HCT116 (cell line): ENCODE results near the gene TRMT11. TPM values are rescaled to one million over a fixed set of nuclear protein-coding genes. Genes with fewer than 3 reads are reported as not detected.
A peak's percentile ranks its signal among the peaks of the same experiment; 100 is the strongest.

Experiments used
- ATAC-seq: fragments of 200-7000 bp; cut with Tn5 transposase; 2 replicates; pipeline ENCODE4 v1.9.1; 2020; ENCODE audit warnings: mild to moderate bottlenecking, moderate library complexity
- BruUV-seq: library from RNA; stranded (reverse); fragments of 400-500 nt; replicated peaks from 2 replicates; lab custom pipeline; 2021; lab: Mats Ljungman, UMichigan
- CTCF ChIA-PET: fragments of 300-600 bp; sonication (Branson Sonifier 250); formaldehyde crosslinking; loops from one replicate; lab custom pipeline; 2021; ENCODE audit warnings: antibody characterized with exemption; lab: Charles Lee
- POLR2A ChIA-PET: fragments of 300-600, 350-600 bp; sonication (Branson Sonifier 250); formaldehyde crosslinking; loops from one replicate; lab custom pipeline; 2021; ENCODE audit warnings: antibody characterized with exemption; lab: Charles Lee
- RAD21 ChIA-PET, 2 experiments: fragments of 300-600 bp; sonication (Branson Sonifier 250); formaldehyde crosslinking; loops; one replicate each; lab custom pipeline; 2023; ENCODE audit warnings: low total read pairs in 2 of 2; ENCODE audit not compliant: uncharacterized antibody in 2 of 2, unreplicated experiment in 2 of 2, low non-redundant PET in 1 of 2; lab: Charles Lee
- DNase-seq: peaks from one replicate; pipeline ENCODE4 v3.0.0-alpha.2; 2010; ENCODE audit warnings: low read depth, low spot score
- H2AFZ ChIP-seq: fragments of 200-600 bp; shearing (Covaris generic), sonication (generic); 2 replicates; pipeline ENCODE4 v1.6.1; 2017; ENCODE audit warnings: low read depth, mixed run types, mixed read lengths, antibody characterized with exemption, low read length; ENCODE audit not compliant: poor library complexity, severe bottlenecking
- H3K27ac ChIP-seq: 2 replicates; pipeline ENCODE4 v1.5.1; 2012; ENCODE audit warnings: low read depth, low read length
- H3K27me3 ChIP-seq: fragments of 200-600 bp; sonication (generic); 2 replicates; pipeline ENCODE4 v1.6.1; 2016; ENCODE audit warnings: mixed run types, low read length, mixed read lengths; ENCODE audit not compliant: insufficient read depth
- H3K36me3 ChIP-seq, 2 experiments: fragments of 200-500 bp in 1 of 2; fragments of 200-600 bp in 1 of 2; sonication (Bioruptor generic) in 1 of 2; sonication (generic) in 1 of 2; 2 replicates each; pipeline versions ENCODE4 v1.5.1 to v1.6.1; 2014 to 2016; ENCODE audit warnings: low read length in 2 of 2, inconsistent platforms in 1 of 2, mixed read lengths in 1 of 2, mixed run types in 1 of 2; ENCODE audit not compliant: insufficient read depth in 2 of 2, control insufficient read depth in 1 of 2
- H3K4me1 ChIP-seq, 2 experiments: fragments of 200-600 bp in 1 of 2; sonication (generic) in 1 of 2; 2 replicates each; pipeline versions ENCODE4 v1.5.1 to v1.6.1; 2012 to 2017; ENCODE audit warnings: low read length in 2 of 2, inconsistent platforms in 1 of 2, mild to moderate bottlenecking in 1 of 2, mixed read lengths in 1 of 2, mixed run types in 1 of 2, moderate library complexity in 1 of 2; ENCODE audit not compliant: insufficient read depth in 2 of 2, control insufficient read depth in 1 of 2
- H3K4me2 ChIP-seq: fragments of 200-600 bp; sonication (generic); 2 replicates; pipeline ENCODE4 v1.6.1; 2017; ENCODE audit warnings: mixed run types, low read length, mixed read lengths
- H3K4me3 ChIP-seq, 2 experiments: fragments of 200-600 bp in 1 of 2; sonication (generic) in 1 of 2; replicated peaks in 1 of 2; 2 replicates each; pipeline ENCODE4 v1.5.1; 2011 to 2016; ENCODE audit warnings: low read length in 2 of 2, control low read depth in 1 of 2, low read depth in 1 of 2, mild to moderate bottlenecking in 1 of 2, mixed read lengths in 1 of 2, mixed run types in 1 of 2
- H3K79me2 ChIP-seq: fragments of 200-600 bp; sonication (generic); 2 replicates; pipeline ENCODE4 v1.6.1; 2017; ENCODE audit warnings: mild to moderate bottlenecking, mixed run types, low read length, moderate library complexity, mixed read lengths; ENCODE audit not compliant: insufficient read depth
- H3K9ac ChIP-seq: fragments of 200-600 bp; sonication (generic); 2 replicates; pipeline ENCODE4 v1.6.1; 2016; ENCODE audit warnings: low read length, mixed read lengths
- H3K9me2 ChIP-seq: fragments of 200-600 bp; sonication (generic), shearing (Covaris generic); 2 replicates; pipeline ENCODE4 v1.6.1; 2017; ENCODE audit warnings: mixed run types, mild to moderate bottlenecking, moderate library complexity; ENCODE audit not compliant: insufficient read depth
- H3K9me3 ChIP-seq, 2 experiments: fragments of 200-500 bp in 1 of 2; fragments of 200-600 bp in 1 of 2; sonication (Bioruptor generic) in 1 of 2; sonication (generic) in 1 of 2; 2 replicates each; pipeline ENCODE4 v1.6.1; 2014 to 2017; ENCODE audit warnings: low read length in 2 of 2, mixed read lengths in 2 of 2, inconsistent platforms in 1 of 2, low read depth in 1 of 2, mild to moderate bottlenecking in 1 of 2, mixed run types in 1 of 2, moderate library complexity in 1 of 2; ENCODE audit not compliant: control insufficient read depth in 1 of 2, insufficient read depth in 1 of 2
- H4K20me1 ChIP-seq: fragments of 200-600 bp; sonication (generic), shearing (Covaris generic); 2 replicates; pipeline ENCODE4 v1.6.1; 2017; ENCODE audit warnings: mixed run types, mild to moderate bottlenecking, moderate library complexity; ENCODE audit not compliant: insufficient read depth
- CEBPB ChIP-seq: IDR thresholded peaks from 2 replicates; pipeline ENCODE4 v1.6.1; 2012; ENCODE audit warnings: low read depth
- EGR1 ChIP-seq: IDR thresholded peaks from 2 replicates; pipeline ENCODE4 v1.6.1; 2012; ENCODE audit warnings: low read depth
- ELF1 ChIP-seq: IDR thresholded peaks from 2 replicates; pipeline ENCODE4 v1.6.1; 2012; ENCODE audit warnings: low read depth, borderline replicate concordance
- EZH2 ChIP-seq: fragments of 200-600 bp; sonication (generic); IDR thresholded peaks from 2 replicates; pipeline ENCODE4 v1.6.1; 2017; ENCODE audit warnings: antibody characterized with exemption, mixed run types
- EZH2phosphoT487 ChIP-seq: fragments of 200-600 bp; IDR thresholded peaks from 2 replicates; pipeline ENCODE4 v1.6.1; 2018; ENCODE audit warnings: antibody characterized with exemption, borderline replicate concordance
- FOSL1 ChIP-seq: IDR thresholded peaks from 2 replicates; pipeline ENCODE4 v1.6.1; 2012; ENCODE audit warnings: low read depth
- JUND ChIP-seq: IDR thresholded peaks from 2 replicates; pipeline ENCODE4 v1.6.1; 2012
- POLR2A ChIP-seq: IDR thresholded peaks from 2 replicates; pipeline ENCODE4 v1.7.0; 2011; ENCODE audit warnings: borderline replicate concordance; ENCODE audit not compliant: insufficient read depth, insufficient read length; ENCODE audit errors: extremely low read depth
- SIN3A ChIP-seq: IDR thresholded peaks from 2 replicates; pipeline ENCODE4 v1.6.1; 2012; ENCODE audit warnings: low read depth
- SP1 ChIP-seq: IDR thresholded peaks from 2 replicates; pipeline ENCODE4 v1.6.1; 2012; ENCODE audit warnings: low read depth
- SRF ChIP-seq: IDR thresholded peaks from 2 replicates; pipeline ENCODE4 v1.6.1; 2012; ENCODE audit warnings: low read depth
- YY1 ChIP-seq: IDR thresholded peaks from 2 replicates; pipeline ENCODE4 v1.6.1; 2011; ENCODE audit warnings: low read length, low read depth, moderate library complexity, mild to moderate bottlenecking; ENCODE audit not compliant: insufficient replicate concordance; ENCODE audit errors: extremely low read depth
- ZFX ChIP-seq: fragments of 450-650 bp; IDR thresholded peaks from 2 replicates; pipeline ENCODE4 v1.6.1; 2017
- ZNF274 ChIP-seq: fragments of 200-500 bp; sonication (Bioruptor generic); IDR thresholded peaks from 2 replicates; pipeline ENCODE4 v1.6.1; 2014; ENCODE audit warnings: mild to moderate bottlenecking, low read depth, low read length, inconsistent platforms
- intact Hi-C: fragments of 100-400 bp; cut with micrococcal nuclease; formaldehyde crosslinking; loops from 2 replicates; pipeline ENCODE4 v1.10.0; 2022
- total RNA-seq: library from RNA; stranded (reverse); gene quantifications from one replicate; pipeline ENCODE4 v1.2.1, GENCODE V29; 2021; ENCODE audit not compliant: unreplicated experiment
- TF ChIP-seq, protein P1 (sequence below): IDR thresholded peaks from 2 replicates; pipeline ENCODE4 v1.6.1; 2012
- TF ChIP-seq, protein P2 (sequence below): IDR thresholded peaks from 2 replicates; pipeline ENCODE4 v1.6.1; 2011; ENCODE audit warnings: mild to moderate bottlenecking, low read length, moderate library complexity; ENCODE audit not compliant: insufficient replicate concordance; ENCODE audit errors: extremely low read depth
- TF ChIP-seq, protein P3 (sequence below), 3 experiments: fragments of 200-600 bp in 1 of 3; sonication (generic) in 1 of 3; IDR thresholded peaks in 2 of 3; conservative IDR thresholded peaks in 1 of 3; 2 replicates each; pipeline ENCODE4 v1.5.1; 2012 to 2017; ENCODE audit warnings: low read depth in 2 of 3, low read length in 2 of 3, antibody characterized with exemption in 1 of 3, borderline replicate concordance in 1 of 3, control low read depth in 1 of 3, mild to moderate bottlenecking in 1 of 3, mixed read lengths in 1 of 3, mixed run types in 1 of 3, moderate library complexity in 1 of 3; ENCODE audit not compliant: insufficient read depth in 1 of 3
- TF ChIP-seq, protein P4 (sequence below): IDR thresholded peaks from 2 replicates; pipeline ENCODE4 v1.6.1; 2012; ENCODE audit warnings: low read depth

TRMT11 gene
- total RNA-seq, 1 experiment from 2014 or later = 41.8 TPM

DNA sequence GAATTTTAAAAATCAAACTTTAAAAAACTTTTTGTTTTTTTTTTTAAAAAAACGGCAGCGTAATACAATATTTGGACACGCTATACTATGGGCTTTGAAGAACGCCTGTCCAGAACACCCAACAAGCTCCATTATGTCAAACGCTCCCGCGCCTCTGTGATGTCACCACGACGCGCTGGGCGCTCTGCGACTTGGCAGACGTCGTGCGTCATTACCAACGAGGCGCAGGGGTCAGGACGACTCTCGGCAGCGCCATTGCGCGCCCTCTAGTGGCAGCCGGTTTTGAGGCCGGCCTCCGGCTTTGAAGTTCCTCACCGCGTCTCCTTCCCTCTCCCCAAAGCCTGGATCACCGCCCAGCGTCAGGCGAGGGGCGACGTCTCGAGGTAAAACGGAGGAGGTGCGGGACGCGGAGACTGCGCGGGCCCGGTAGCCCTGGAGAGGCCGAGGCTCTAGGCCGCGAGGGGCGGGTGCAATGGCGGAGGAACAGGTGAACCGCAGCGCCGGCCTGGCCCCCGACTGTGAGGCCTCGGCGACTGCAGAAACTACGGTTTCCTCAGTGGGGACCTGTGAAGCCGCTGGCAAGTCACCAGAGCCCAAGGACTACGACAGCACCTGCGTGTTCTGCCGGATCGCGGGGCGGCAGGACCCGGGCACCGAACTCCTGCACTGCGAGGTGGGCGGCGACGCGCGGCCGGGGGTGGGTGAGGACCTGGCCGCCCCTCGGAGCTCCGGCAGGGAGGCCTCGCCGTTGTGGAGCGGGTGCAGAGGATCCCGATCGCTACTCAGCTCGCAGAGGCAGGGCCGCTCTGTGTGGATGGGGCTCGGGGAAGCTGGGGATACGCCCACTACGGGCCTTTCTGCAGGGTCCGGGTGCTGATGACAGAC lies 29.6 kb upstream of the TRMT11 start, which contains the start of gene HINT3:
HINT3 (plus strand) TSS at position 265 of the 885 bp plus-strand sequence; CDS start at position 473, 208 bp downstream.
- H2AFZ ChIP-seq = peak within 1 kb of the TSS; percentile 66
- peak; percentile 98 for DNase-seq
- H3K4me1 ChIP-seq = peaks cover 10 to 17% of the 10 kb centered on the region in 2 experiments; a peak in 3 of 4 replicates
- H3K9me3 ChIP-seq = no peaks in the 10 kb centered on the region
- no TSS peak for BruUV-seq
- peaks cover 4% of the 10 kb centered on the region for H3K79me2 ChIP-seq
- no peaks in the 10 kb centered on the region for H3K9me2 ChIP-seq
- peak within 1 kb of the TSS; percentile 69 to 73 for H3K4me3 ChIP-seq
- H3K27me3 ChIP-seq = no peaks in the 10 kb centered on the region
- peak within 1 kb of the TSS; percentile 89 for H3K4me2 ChIP-seq
- H4K20me1 ChIP-seq = no peaks in the 10 kb centered on the region
- H3K9ac ChIP-seq = peak within 1 kb of the TSS; percentile 74
- intact Hi-C loops = loop anchor here (2.0 kb wide), 1 partner anchor 166 kb away; the partner anchor contains the start of gene NCOA7
- ChIA-PET RAD21 (interaction anchor here (1.2 to 1.6 kb wide), 2 partner anchors 165 to 166 kb away, joined by 5 to 7 read pairs; partner anchors contain the start of gene NCOA7 (in 2 of the 2)), POLR2A (interaction anchor here (0.7 to 1.0 kb wide), 2 partner anchors 9 to 166 kb away, joined by 3 to 8 read pairs; partner anchors contain the start of gene NCOA7), CTCF (interaction anchor here (0.6 to 2.6 kb wide), 33 partner anchors 9 to 804 kb away, joined by 3 to 24 read pairs (median 4); partner anchors contain the start of genes NCOA7 and TRMT11)
- H3K36me3 ChIP-seq = no peaks in the 10 kb centered on the region
- peak; percentile 90 for ATAC-seq
- peak within 1 kb of the TSS; percentile 65 for H3K27ac ChIP-seq
- TF ChIP-seq CEBPB (no peak; the same call in 1 of the 2 replicates), SIN3A (peak; percentile 62; the same call in 1 of the 2 replicates), EGR1 (no peak), EZH2 (no peak), SP1 (peak; percentile 69), POLR2A (peak; percentile 43), FOSL1 (no peak), ELF1 (no peak), JUND (no peak), ZFX (peak; percentile 97), EZH2phosphoT487 (no peak), SRF (peak; percentile 92), ZNF274 (no peak), YY1 (peak; percentile 85)
- TF ChIP-seq, protein P1, sequence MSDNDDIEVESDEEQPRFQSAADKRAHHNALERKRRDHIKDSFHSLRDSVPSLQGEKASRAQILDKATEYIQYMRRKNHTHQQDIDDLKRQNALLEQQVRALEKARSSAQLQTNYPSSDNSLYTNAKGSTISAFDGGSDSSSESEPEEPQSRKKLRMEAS = peak; percentile 84
- TF ChIP-seq, protein P2, sequence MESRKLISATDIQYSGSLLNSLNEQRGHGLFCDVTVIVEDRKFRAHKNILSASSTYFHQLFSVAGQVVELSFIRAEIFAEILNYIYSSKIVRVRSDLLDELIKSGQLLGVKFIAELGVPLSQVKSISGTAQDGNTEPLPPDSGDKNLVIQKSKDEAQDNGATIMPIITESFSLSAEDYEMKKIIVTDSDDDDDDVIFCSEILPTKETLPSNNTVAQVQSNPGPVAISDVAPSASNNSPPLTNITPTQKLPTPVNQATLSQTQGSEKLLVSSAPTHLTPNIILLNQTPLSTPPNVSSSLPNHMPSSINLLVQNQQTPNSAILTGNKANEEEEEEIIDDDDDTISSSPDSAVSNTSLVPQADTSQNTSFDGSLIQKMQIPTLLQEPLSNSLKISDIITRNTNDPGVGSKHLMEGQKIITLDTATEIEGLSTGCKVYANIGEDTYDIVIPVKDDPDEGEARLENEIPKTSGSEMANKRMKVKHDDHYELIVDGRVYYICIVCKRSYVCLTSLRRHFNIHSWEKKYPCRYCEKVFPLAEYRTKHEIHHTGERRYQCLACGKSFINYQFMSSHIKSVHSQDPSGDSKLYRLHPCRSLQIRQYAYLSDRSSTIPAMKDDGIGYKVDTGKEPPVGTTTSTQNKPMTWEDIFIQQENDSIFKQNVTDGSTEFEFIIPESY = no peak
- TF ChIP-seq, protein P3, sequence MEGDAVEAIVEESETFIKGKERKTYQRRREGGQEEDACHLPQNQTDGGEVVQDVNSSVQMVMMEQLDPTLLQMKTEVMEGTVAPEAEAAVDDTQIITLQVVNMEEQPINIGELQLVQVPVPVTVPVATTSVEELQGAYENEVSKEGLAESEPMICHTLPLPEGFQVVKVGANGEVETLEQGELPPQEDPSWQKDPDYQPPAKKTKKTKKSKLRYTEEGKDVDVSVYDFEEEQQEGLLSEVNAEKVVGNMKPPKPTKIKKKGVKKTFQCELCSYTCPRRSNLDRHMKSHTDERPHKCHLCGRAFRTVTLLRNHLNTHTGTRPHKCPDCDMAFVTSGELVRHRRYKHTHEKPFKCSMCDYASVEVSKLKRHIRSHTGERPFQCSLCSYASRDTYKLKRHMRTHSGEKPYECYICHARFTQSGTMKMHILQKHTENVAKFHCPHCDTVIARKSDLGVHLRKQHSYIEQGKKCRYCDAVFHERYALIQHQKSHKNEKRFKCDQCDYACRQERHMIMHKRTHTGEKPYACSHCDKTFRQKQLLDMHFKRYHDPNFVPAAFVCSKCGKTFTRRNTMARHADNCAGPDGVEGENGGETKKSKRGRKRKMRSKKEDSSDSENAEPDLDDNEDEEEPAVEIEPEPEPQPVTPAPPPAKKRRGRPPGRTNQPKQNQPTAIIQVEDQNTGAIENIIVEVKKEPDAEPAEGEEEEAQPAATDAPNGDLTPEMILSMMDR (IDR thresholded peaks at IDR 0.05 in 2 of 3, conservative IDR thresholded peaks at IDR 0.05 in 1 of 3; ENCODE audit: borderline replicate concordance in 1 of 3, insufficient read depth in 1 of 3, low read depth in 2 of 3, low read length in 2 of 3) = peak; percentile 93 to 95 (median 94)
- TF ChIP-seq, protein P4, sequence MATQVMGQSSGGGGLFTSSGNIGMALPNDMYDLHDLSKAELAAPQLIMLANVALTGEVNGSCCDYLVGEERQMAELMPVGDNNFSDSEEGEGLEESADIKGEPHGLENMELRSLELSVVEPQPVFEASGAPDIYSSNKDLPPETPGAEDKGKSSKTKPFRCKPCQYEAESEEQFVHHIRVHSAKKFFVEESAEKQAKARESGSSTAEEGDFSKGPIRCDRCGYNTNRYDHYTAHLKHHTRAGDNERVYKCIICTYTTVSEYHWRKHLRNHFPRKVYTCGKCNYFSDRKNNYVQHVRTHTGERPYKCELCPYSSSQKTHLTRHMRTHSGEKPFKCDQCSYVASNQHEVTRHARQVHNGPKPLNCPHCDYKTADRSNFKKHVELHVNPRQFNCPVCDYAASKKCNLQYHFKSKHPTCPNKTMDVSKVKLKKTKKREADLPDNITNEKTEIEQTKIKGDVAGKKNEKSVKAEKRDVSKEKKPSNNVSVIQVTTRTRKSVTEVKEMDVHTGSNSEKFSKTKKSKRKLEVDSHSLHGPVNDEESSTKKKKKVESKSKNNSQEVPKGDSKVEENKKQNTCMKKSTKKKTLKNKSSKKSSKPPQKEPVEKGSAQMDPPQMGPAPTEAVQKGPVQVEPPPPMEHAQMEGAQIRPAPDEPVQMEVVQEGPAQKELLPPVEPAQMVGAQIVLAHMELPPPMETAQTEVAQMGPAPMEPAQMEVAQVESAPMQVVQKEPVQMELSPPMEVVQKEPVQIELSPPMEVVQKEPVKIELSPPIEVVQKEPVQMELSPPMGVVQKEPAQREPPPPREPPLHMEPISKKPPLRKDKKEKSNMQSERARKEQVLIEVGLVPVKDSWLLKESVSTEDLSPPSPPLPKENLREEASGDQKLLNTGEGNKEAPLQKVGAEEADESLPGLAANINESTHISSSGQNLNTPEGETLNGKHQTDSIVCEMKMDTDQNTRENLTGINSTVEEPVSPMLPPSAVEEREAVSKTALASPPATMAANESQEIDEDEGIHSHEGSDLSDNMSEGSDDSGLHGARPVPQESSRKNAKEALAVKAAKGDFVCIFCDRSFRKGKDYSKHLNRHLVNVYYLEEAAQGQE = no peak
